ENCODE measurements around the gene TRPT1.
A peak's percentile ranks its signal among the peaks of the same experiment; 100 is the strongest.

TRPT1 gene

DNA sequence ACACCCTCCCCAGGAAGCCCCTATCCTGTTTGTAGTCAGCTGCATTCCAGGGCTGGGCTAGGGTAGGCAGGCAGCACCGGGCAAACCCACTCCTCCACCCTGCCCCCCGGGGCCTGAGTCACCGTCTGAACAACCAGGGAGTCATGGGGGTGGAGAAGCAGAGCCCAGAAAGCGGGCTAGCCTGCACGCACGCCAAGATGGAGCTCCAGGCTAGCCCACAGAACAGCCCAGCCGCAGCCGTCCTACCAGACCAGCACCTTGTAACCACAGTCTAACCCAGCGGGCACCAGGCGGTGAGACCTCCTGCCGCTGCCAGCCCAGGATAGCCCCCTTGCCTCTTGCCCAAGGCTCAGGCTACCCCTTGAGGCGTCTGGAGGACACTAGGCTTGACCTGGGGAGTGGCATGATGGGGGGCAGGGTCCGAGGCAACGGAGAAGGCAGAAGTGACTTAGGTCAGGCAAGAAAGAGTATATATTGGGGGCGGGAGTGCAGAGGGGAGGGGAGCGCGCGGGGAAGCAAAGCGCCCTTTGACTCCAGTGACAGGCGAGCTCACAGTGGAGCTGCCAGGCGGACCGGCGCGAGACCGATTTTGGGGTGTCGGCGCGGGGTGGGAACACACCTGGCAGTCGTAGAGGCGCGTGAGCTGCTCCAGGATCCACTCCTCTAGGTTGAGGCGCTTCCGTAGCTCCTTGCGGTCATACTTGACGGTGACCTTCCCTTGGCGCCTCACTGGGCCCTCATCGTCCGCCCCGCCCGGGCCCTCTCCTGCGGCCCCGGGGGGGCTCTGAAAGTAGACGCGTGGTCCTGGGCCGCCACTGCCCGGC lies 20.0 kb upstream of the TRPT1 start:
- Histone ChIP-seq H3K9me3 (replicated peaks in 1 of 2; ENCODE audit: control insufficient read depth in 2 of 2, insufficient read depth in 1 of 2, low read depth in 1 of 2, low read length in 2 of 2) (no peaks in the 10 kb centered on the region), H3K23ac (ENCODE audit: low read depth, low read length, poor library complexity) (peak overlapping the region; percentile 96), H2BK15ac (ENCODE audit: low read length) (peak overlapping the region; percentile 47), H3K4me2 (ENCODE audit: insufficient read depth, low read length, poor library complexity, severe bottlenecking) (peak overlapping the region; percentile 84), H3K36me3 (replicated peaks in 1 of 2; ENCODE audit: control insufficient read depth in 2 of 2, insufficient read depth in 2 of 2, low read length in 2 of 2) (peaks cover 11 to 19% of the 10 kb centered on the region in 2 donors), H2BK120ac (ENCODE audit: low read depth, low read length) (peak overlapping the region; percentile 52), H3K4me1 (ENCODE audit: control insufficient read depth in 2 of 2, insufficient read depth in 1 of 2, low read depth in 1 of 2, low read length in 2 of 2) (peaks cover 23 to 41% of the 10 kb centered on the region in 2 donors), H3K27me3 (ENCODE audit: control insufficient read depth in 3 of 3, insufficient read depth in 3 of 3, low read depth in 1 of 3, low read length in 3 of 3) (no peaks in the 10 kb centered on the region), H2BK5ac (ENCODE audit: low read length) (peak overlapping the region; percentile 76), H3K9ac (ENCODE audit: low read depth, low read length, poor library complexity) (peak overlapping the region; percentile 95), H2BK12ac (ENCODE audit: low read length) (peak overlapping the region; percentile 97), H4K8ac (ENCODE audit: low read depth, low read length) (peak overlapping the region; percentile 86), H3K18ac (ENCODE audit: low read length) (peak overlapping the region; percentile 92), H2AFZ (ENCODE audit: low read length) (peak overlapping the region; percentile 63), H3K4ac (ENCODE audit: low read length) (peak overlapping the region; percentile 97), H3K79me1 (ENCODE audit: low read depth, low read length) (peaks cover 21% of the 10 kb centered on the region), H4K91ac (ENCODE audit: low read depth, low read length, poor library complexity) (no peak overlapping the region), H3K4me3 (ENCODE audit: low read length in 2 of 2) (peak overlapping the region; percentile 70 to 94), H2AK5ac (ENCODE audit: low read depth, low read length) (peak overlapping the region; percentile 98), H3K27ac (replicated peaks; ENCODE audit: low read length) (no peak overlapping the region), H3K14ac (ENCODE audit: low read length) (peak overlapping the region; percentile 79)
- no peak for DNase-seq (ENCODE audit: low spot score)
- WGBS, 2 donors (ENCODE audit: extremely low coverage in 2 of 2, insufficient read length in 2 of 2, insufficient replicate concordance in 1 of 2): no CpG with 5 or more reads among the region's 46 CpGs

- H3K18ac ChIP-seq (ENCODE audit: low read length): peak overlapping the region; percentile 92
- H3K4me1 ChIP-seq (ENCODE audit: control insufficient read depth in 2 of 2, insufficient read depth in 1 of 2, low read depth in 1 of 2, low read length in 2 of 2): peaks cover 21 to 37% of the 10 kb centered on the region in 2 donors
- peak overlapping the region; percentile 97 for H2BK12ac ChIP-seq (ENCODE audit: low read length)
- H3K27me3 ChIP-seq (ENCODE audit: control insufficient read depth in 3 of 3, insufficient read depth in 3 of 3, low read depth in 1 of 3, low read length in 3 of 3): no peaks in the 10 kb centered on the region
- no peak overlapping the region for H4K91ac ChIP-seq (ENCODE audit: low read depth, low read length, poor library complexity)
- DNase-seq (ENCODE audit: low spot score): no peak
- peak overlapping the region; percentile 86 for H4K8ac ChIP-seq (ENCODE audit: low read depth, low read length)
- H2BK120ac ChIP-seq (ENCODE audit: low read depth, low read length): peak overlapping the region; percentile 52
- no peak overlapping the region for H2AFZ ChIP-seq (ENCODE audit: low read length)
- peak overlapping the region; percentile 70 to 94 for H3K4me3 ChIP-seq (ENCODE audit: low read length in 2 of 2)
- H3K36me3 ChIP-seq (replicated peaks in 1 of 2; ENCODE audit: control insufficient read depth in 2 of 2, insufficient read depth in 2 of 2, low read length in 2 of 2): peaks cover 11 to 19% of the 10 kb centered on the region in 2 donors
- peak overlapping the region; percentile 98 for H2AK5ac ChIP-seq (ENCODE audit: low read depth, low read length)
- peak overlapping the region; percentile 76 for H2BK5ac ChIP-seq (ENCODE audit: low read length)
- H3K4me2 ChIP-seq (ENCODE audit: insufficient read depth, low read length, poor library complexity, severe bottlenecking): peak overlapping the region; percentile 84
- peak overlapping the region; percentile 79 for H3K14ac ChIP-seq (ENCODE audit: low read length)
- no peak overlapping the region for H3K27ac ChIP-seq (replicated peaks; ENCODE audit: low read length)
- no CpG with 5 or more reads among the region's 6 CpGs for WGBS, 2 donors (ENCODE audit: extremely low coverage in 2 of 2, insufficient read length in 2 of 2, insufficient replicate concordance in 1 of 2)
- H3K23ac ChIP-seq (ENCODE audit: low read depth, low read length, poor library complexity): peak overlapping the region; percentile 96
- no peaks in the 10 kb centered on the region for H3K9me3 ChIP-seq (replicated peaks in 1 of 2; ENCODE audit: control insufficient read depth in 2 of 2, insufficient read depth in 1 of 2, low read depth in 1 of 2, low read length in 2 of 2)
- peak overlapping the region; percentile 95 for H3K9ac ChIP-seq (ENCODE audit: low read depth, low read length, poor library complexity)
- H3K4ac ChIP-seq (ENCODE audit: low read length): no peak overlapping the region
- peaks cover 21% of the 10 kb centered on the region for H3K79me1 ChIP-seq (ENCODE audit: low read depth, low read length)
- H2BK15ac ChIP-seq (ENCODE audit: low read length): no peak overlapping the region
Observed at GRCh38 chr11:64245401-64245796, 19.4 kb upstream of the TRPT1 start.

GRCh38 chr11:64244966-64245365 lies 19.0 kb upstream of the TRPT1 start:
- Histone ChIP-seq H3K18ac (ENCODE audit: low read length) (no peak overlapping the region), H3K4me1 (ENCODE audit: control insufficient read depth in 2 of 2, insufficient read depth in 1 of 2, low read depth in 1 of 2, low read length in 2 of 2) (peaks cover 24 to 37% of the 10 kb centered on the region in 2 donors), H3K27me3 (ENCODE audit: control insufficient read depth in 3 of 3, insufficient read depth in 3 of 3, low read depth in 1 of 3, low read length in 3 of 3) (no peaks in the 10 kb centered on the region), H3K9ac (ENCODE audit: low read depth, low read length, poor library complexity) (peak overlapping the region; percentile 0), H2BK5ac (ENCODE audit: low read length) (peak overlapping the region; percentile 10), H3K14ac (ENCODE audit: low read length) (no peak overlapping the region), H3K9me3 (replicated peaks in 1 of 2; ENCODE audit: control insufficient read depth in 2 of 2, insufficient read depth in 1 of 2, low read depth in 1 of 2, low read length in 2 of 2) (no peaks in the 10 kb centered on the region), H2BK12ac (ENCODE audit: low read length) (no peak overlapping the region), H3K4ac (ENCODE audit: low read length) (no peak overlapping the region), H3K36me3 (replicated peaks in 1 of 2; ENCODE audit: control insufficient read depth in 2 of 2, insufficient read depth in 2 of 2, low read length in 2 of 2) (peaks cover 11 to 19% of the 10 kb centered on the region in 2 donors), H4K8ac (ENCODE audit: low read depth, low read length) (no peak overlapping the region), H3K27ac (replicated peaks; ENCODE audit: low read length) (no peak overlapping the region), H3K23ac (ENCODE audit: low read depth, low read length, poor library complexity) (peak overlapping the region; percentile 2), H2AK5ac (ENCODE audit: low read depth, low read length) (peak overlapping the region; percentile 6), H2BK120ac (ENCODE audit: low read depth, low read length) (no peak overlapping the region), H2BK15ac (ENCODE audit: low read length) (no peak overlapping the region), H2AFZ (ENCODE audit: low read length) (no peak overlapping the region), H4K91ac (ENCODE audit: low read depth, low read length, poor library complexity) (no peak overlapping the region), H3K4me2 (ENCODE audit: insufficient read depth, low read length, poor library complexity, severe bottlenecking) (no peak overlapping the region), H3K79me1 (ENCODE audit: low read depth, low read length) (peaks cover 21% of the 10 kb centered on the region), H3K4me3 (ENCODE audit: low read length in 2 of 2) (peak overlapping the region in 1 of 2 donors; percentile 70)
- DNase-seq (ENCODE audit: low spot score): no peak
- no CpG with 5 or more reads among the region's 6 CpGs for WGBS, 2 donors (ENCODE audit: extremely low coverage in 2 of 2, insufficient read length in 2 of 2, insufficient replicate concordance in 1 of 2)

- no peak overlapping the region for H2BK15ac ChIP-seq (ENCODE audit: low read length)
- no peak overlapping the region for H3K27ac ChIP-seq (replicated peaks; ENCODE audit: low read length)
- no peak overlapping the region for H3K4ac ChIP-seq (ENCODE audit: low read length)
- no peaks in the 10 kb centered on the region for H3K9me3 ChIP-seq (replicated peaks in 1 of 2; ENCODE audit: control insufficient read depth in 2 of 2, insufficient read depth in 1 of 2, low read depth in 1 of 2, low read length in 2 of 2)
- no peak overlapping the region for H4K8ac ChIP-seq (ENCODE audit: low read depth, low read length)
- no CpG with 5 or more reads among the region's 5 CpGs for WGBS, 2 donors (ENCODE audit: extremely low coverage in 2 of 2, insufficient read length in 2 of 2, insufficient replicate concordance in 1 of 2)
- no peak overlapping the region for H2BK120ac ChIP-seq (ENCODE audit: low read depth, low read length)
- H3K14ac ChIP-seq (ENCODE audit: low read length): no peak overlapping the region
- H3K23ac ChIP-seq (ENCODE audit: low read depth, low read length, poor library complexity): no peak overlapping the region
- peaks cover 21% of the 10 kb centered on the region for H3K79me1 ChIP-seq (ENCODE audit: low read depth, low read length)
- H3K4me3 ChIP-seq (ENCODE audit: low read length in 2 of 2): no peak overlapping the region
- H3K18ac ChIP-seq (ENCODE audit: low read length): no peak overlapping the region
- DNase-seq (ENCODE audit: low spot score): no peak
- no peaks in the 10 kb centered on the region for H3K27me3 ChIP-seq (ENCODE audit: control insufficient read depth in 3 of 3, insufficient read depth in 3 of 3, low read depth in 1 of 3, low read length in 3 of 3)
- peaks cover 11 to 19% of the 10 kb centered on the region in 2 donors for H3K36me3 ChIP-seq (replicated peaks in 1 of 2; ENCODE audit: control insufficient read depth in 2 of 2, insufficient read depth in 2 of 2, low read length in 2 of 2)
- H3K4me1 ChIP-seq (ENCODE audit: control insufficient read depth in 2 of 2, insufficient read depth in 1 of 2, low read depth in 1 of 2, low read length in 2 of 2): peaks cover 24 to 28% of the 10 kb centered on the region in 2 donors
- no peak overlapping the region for H2BK12ac ChIP-seq (ENCODE audit: low read length)
- H4K91ac ChIP-seq (ENCODE audit: low read depth, low read length, poor library complexity): no peak overlapping the region
- no peak overlapping the region for H2AK5ac ChIP-seq (ENCODE audit: low read depth, low read length)
- no peak overlapping the region for H3K4me2 ChIP-seq (ENCODE audit: insufficient read depth, low read length, poor library complexity, severe bottlenecking)
- H3K9ac ChIP-seq (ENCODE audit: low read depth, low read length, poor library complexity): no peak overlapping the region
- no peak overlapping the region for H2AFZ ChIP-seq (ENCODE audit: low read length)
- no peak overlapping the region for H2BK5ac ChIP-seq (ENCODE audit: low read length)
Observed at GRCh38 chr11:64244107-64244506, 18.1 kb upstream of the TRPT1 start.
